Astrocyte (in vitro differentiated cells and primary cell): ENCODE measurements around the gene ZNF470. TPM values are rescaled to one million over a fixed set of nuclear protein-coding genes. Genes with fewer than 3 reads are reported as not detected.
A peak's percentile ranks its signal among the peaks of the same experiment; 100 is the strongest.

Source experiments
- DNase-seq: peaks from one replicate; pipeline ENCODE4 v3.0.0-alpha.2; 2010; ENCODE audit warnings: low read depth
- FAIRE-seq: peaks from 2 replicates; lab custom pipeline; 2011; peaks lifted over from hg19 to GRCh38; lab: Jason Lieb, UNC
- H2AFZ ChIP-seq: 2 replicates; pipeline ENCODE4 v1.6.0; 2012; ENCODE audit warnings: low read depth, low read length, inconsistent platforms
- H3K27ac ChIP-seq: 2 replicates; pipeline ENCODE4 v1.5.1; 2011; ENCODE audit warnings: low read depth, low read length, inconsistent platforms
- H3K27me3 ChIP-seq: 2 replicates; pipeline ENCODE4 v1.6.0; 2011; ENCODE audit warnings: low read length, inconsistent platforms; ENCODE audit not compliant: insufficient read depth
- H3K36me3 ChIP-seq: 2 replicates; pipeline ENCODE4 v1.5.1; 2011; ENCODE audit warnings: low read length, inconsistent platforms; ENCODE audit not compliant: insufficient read depth
- H3K4me1 ChIP-seq: 2 replicates; pipeline ENCODE4 v1.5.1; 2011; ENCODE audit warnings: low read length, inconsistent platforms; ENCODE audit not compliant: insufficient read depth
- H3K4me2 ChIP-seq: 2 replicates; pipeline ENCODE4 v1.6.0; 2012; ENCODE audit warnings: low read length, inconsistent platforms
- H3K4me3 ChIP-seq: 2 replicates; pipeline ENCODE4 v1.5.1; 2011; ENCODE audit warnings: low read depth, mild to moderate bottlenecking, low read length, inconsistent platforms; ENCODE audit not compliant: insufficient read depth
- H3K79me2 ChIP-seq: 2 replicates; pipeline ENCODE4 v1.6.0; 2012; ENCODE audit warnings: mild to moderate bottlenecking, low read length, inconsistent platforms; ENCODE audit not compliant: insufficient read depth
- H3K9ac ChIP-seq: 2 replicates; pipeline ENCODE4 v1.6.0; 2012; ENCODE audit warnings: mild to moderate bottlenecking, low read length, inconsistent platforms
- H3K9me3 ChIP-seq: 2 replicates; pipeline ENCODE4 v1.5.1; 2012; ENCODE audit warnings: low read depth, mild to moderate bottlenecking, low read length, inconsistent platforms; ENCODE audit not compliant: insufficient read depth
- H4K20me1 ChIP-seq: 2 replicates; pipeline ENCODE4 v1.6.0; 2012; ENCODE audit warnings: low read length, inconsistent platforms; ENCODE audit not compliant: insufficient read depth
- H3K27ac Mint-ChIP-seq: one replicate; pipeline ENCODE4 v1.8.0; 2021; ENCODE audit warnings: mild to moderate bottlenecking, mixed read lengths; ENCODE audit not compliant: unreplicated experiment
- H3K27me3 Mint-ChIP-seq: one replicate; pipeline ENCODE4 v1.8.0; 2021; ENCODE audit warnings: low read depth, mixed read lengths; ENCODE audit not compliant: unreplicated experiment
- H3K36me3 Mint-ChIP-seq: one replicate; pipeline ENCODE4 v1.8.0; 2021; ENCODE audit warnings: low read depth, mixed read lengths; ENCODE audit not compliant: unreplicated experiment
- H3K4me1 Mint-ChIP-seq: one replicate; pipeline ENCODE4 v1.8.0; 2021; ENCODE audit warnings: low read depth, mixed read lengths; ENCODE audit not compliant: unreplicated experiment
- H3K4me3 Mint-ChIP-seq: one replicate; pipeline ENCODE4 v1.8.0; 2021; ENCODE audit warnings: mild to moderate bottlenecking, moderate library complexity, mixed read lengths; ENCODE audit not compliant: unreplicated experiment
- H3K9me3 Mint-ChIP-seq: one replicate; pipeline ENCODE4 v1.8.0; 2021; ENCODE audit warnings: mild to moderate bottlenecking, mixed read lengths; ENCODE audit not compliant: unreplicated experiment
- CTCF ChIP-seq: IDR thresholded peaks from 2 replicates; pipeline ENCODE4 v1.5.1; 2011; ENCODE audit warnings: low read depth, mild to moderate bottlenecking, inconsistent platforms, low read length, moderate library complexity; ENCODE audit not compliant: insufficient read depth
- EZH2 ChIP-seq: IDR thresholded peaks from 2 replicates; pipeline ENCODE4 v1.6.1; 2012; ENCODE audit warnings: mild to moderate bottlenecking, low read length, inconsistent platforms; ENCODE audit not compliant: insufficient read depth
- total RNA-seq: library from RNA; stranded (reverse); gene quantifications from 2 replicates; pipeline ENCODE4 v1.2.1, GENCODE V29; 2021

The ZNF470 gene
- total RNA-seq, 1 donor from 2014 or later = 6.8 TPM

- Histone ChIP-seq H3K27me3 (no peaks in the 10 kb centered on the region), H3K4me2 (peak within 1 kb of the TSS; percentile 100), H3K4me1 (peaks cover 11% of the 10 kb centered on the region), H4K20me1 (peaks cover 18% of the 10 kb centered on the region), H3K79me2 (peaks cover 43% of the 10 kb centered on the region), H2AFZ (peak within 1 kb of the TSS; percentile 96), H3K36me3 (peaks cover 3% of the 10 kb centered on the region), H3K27ac (peak within 1 kb of the TSS; percentile 31), H3K9me3 (peaks cover 4% of the 10 kb centered on the region), H3K9ac (peak within 1 kb of the TSS; percentile 92), H3K4me3 (peak within 1 kb of the TSS; percentile 96)
- Mint-ChIP-seq H3K9me3 (peaks cover 23% of the 10 kb centered on the region), H3K27ac (peak within 1 kb of the TSS; percentile 95), H3K27me3 (peaks cover 2% of the 10 kb centered on the region), H3K4me3 (peak within 1 kb of the TSS; percentile 100), H3K4me1 (peaks cover 12% of the 10 kb centered on the region), H3K36me3 (peaks cover 25% of the 10 kb centered on the region)
- TF ChIP-seq CTCF (no peak), EZH2 (no peak)
- FAIRE-seq = no peak
- DNase-seq = peak; percentile 66
Measured at GRCh38 chr19:56594783-56595547, 27.7 kb downstream of the ZNF470 start, which contains the start of gene ZNF71. TSS of gene ZNF71 (plus strand) at chr19:56595302. CDS start at chr19:56601559, 6,257 bp downstream.

GRCh38 chr19:56595548-56595899 is 28.3 kb downstream of the ZNF470 start:
- Histone ChIP-seq H3K79me2 (peaks cover 45% of the 10 kb centered on the region), H3K4me2 (peak overlapping the region; percentile 100), H3K27me3 (no peaks in the 10 kb centered on the region), H4K20me1 (peaks cover 20% of the 10 kb centered on the region), H3K4me1 (peaks cover 11% of the 10 kb centered on the region), H3K27ac (peak overlapping the region; percentile 31), H3K4me3 (peak overlapping the region; percentile 96), H2AFZ (peak overlapping the region; percentile 96), H3K9me3 (no peaks in the 10 kb centered on the region), H3K9ac (peak overlapping the region; percentile 92), H3K36me3 (peaks cover 3% of the 10 kb centered on the region)
- Mint-ChIP-seq H3K27ac (peak overlapping the region; percentile 95), H3K36me3 (peaks cover 27% of the 10 kb centered on the region), H3K27me3 (peaks cover 2% of the 10 kb centered on the region), H3K4me1 (peaks cover 12% of the 10 kb centered on the region), H3K9me3 (peaks cover 23% of the 10 kb centered on the region), H3K4me3 (peak overlapping the region; percentile 100)
- FAIRE-seq (no peak), DNase-seq (peak; percentile 28)
- TF ChIP-seq CTCF = no peak

- Histone ChIP-seq H3K27me3 (no peaks in the 10 kb centered on the region), H3K4me3 (no peak overlapping the region), H3K36me3 (peaks cover 3% of the 10 kb centered on the region), H3K9ac (no peak overlapping the region), H2AFZ (no peak overlapping the region), H3K4me2 (peak overlapping the region; percentile 100), H3K9me3 (no peaks in the 10 kb centered on the region), H3K79me2 (peaks cover 56% of the 10 kb centered on the region), H3K4me1 (peaks cover 11% of the 10 kb centered on the region), H4K20me1 (peaks cover 30% of the 10 kb centered on the region), H3K27ac (no peak overlapping the region)
- FAIRE-seq (no peak), DNase-seq (no peak)
- peaks cover 21% of the 10 kb centered on the region for H3K9me3 Mint-ChIP-seq
- peaks cover 36% of the 10 kb centered on the region for H3K36me3 Mint-ChIP-seq
- no peaks in the 10 kb centered on the region for H3K27me3 Mint-ChIP-seq
- no peak overlapping the region for H3K4me3 Mint-ChIP-seq
- H3K4me1 Mint-ChIP-seq = peaks cover 17% of the 10 kb centered on the region
- TF ChIP-seq EZH2 (no peak), CTCF (no peak)
- H3K27ac Mint-ChIP-seq = no peak overlapping the region
Measured at GRCh38 chr19:56596676-56597075, 29.4 kb downstream of the ZNF470 start.
